B cell (primary cell): ENCODE data around the gene ANKRD33. TPM values are rescaled to one million over a fixed set of nuclear protein-coding genes. Genes with fewer than 3 reads are reported as not detected.

Experiments used
- ATAC-seq: fragments of 200-7000 bp; cut with Tn5 transposase; one replicate; pipeline ENCODE4 v1.10.0; 2021; ENCODE audit warnings: low read depth, mild to moderate bottlenecking, moderate number of reproducible peaks, moderate library complexity
- CTCF ChIA-PET: fragments of 350-600 bp; sonication (Branson Sonifier 250); formaldehyde crosslinking; loops from one replicate; lab custom pipeline; 2021; ENCODE audit warnings: antibody characterized with exemption, inconsistent platforms; lab: Charles Lee
- POLR2A ChIA-PET: fragments of 350-600 bp; sonication (Branson Sonifier 250); formaldehyde crosslinking; loops from one replicate; lab custom pipeline; 2021; ENCODE audit warnings: antibody characterized with exemption; lab: Charles Lee
- DNase-seq: peaks from one replicate; pipeline ENCODE4 v3.0.0; 2013
- H2AFZ ChIP-seq: 2 replicates; pipeline ENCODE4 v1.6.1; 2012; ENCODE audit warnings: mild to moderate bottlenecking, low read depth, low read length; ENCODE audit not compliant: insufficient read depth, poor library complexity, severe bottlenecking
- H3K27ac ChIP-seq, 2 donors: 1 replicate in 1 of 2; 2 replicates in 1 of 2; pipeline ENCODE4 v1.5.1; 2012 to 2013; ENCODE audit warnings: low read length in 2 of 2, mild to moderate bottlenecking in 2 of 2, moderate library complexity in 1 of 2
- H3K27me3 ChIP-seq, 4 experiments: fragments of 200-600 bp in 1 of 4; sonication (generic) in 1 of 4; replicated peaks in 1 of 4; 1 replicate in 2 of 4; 2 replicates in 2 of 4; pipeline versions ENCODE4 v1.6.1 to v1.7.0; 2013 to 2016; ENCODE audit warnings: low read length in 3 of 4, mild to moderate bottlenecking in 2 of 4, mixed read lengths in 1 of 4, moderate library complexity in 1 of 4; ENCODE audit not compliant: insufficient read depth in 4 of 4, control insufficient read depth in 3 of 4; ENCODE audit errors: control extremely low read depth in 1 of 4
- H3K36me3 ChIP-seq, 2 experiments: replicated peaks in 1 of 2; 1 replicate in 1 of 2; 2 replicates in 1 of 2; pipeline versions ENCODE4 v1.6.1 to v1.7.1; 2013; ENCODE audit warnings: low read length in 1 of 2; ENCODE audit not compliant: insufficient read depth in 2 of 2, control insufficient read depth in 1 of 2; ENCODE audit errors: control extremely low read depth in 1 of 2, extremely low read depth in 1 of 2
- H3K4me1 ChIP-seq, 2 donors: fragments of 200-600 bp in 1 of 2; sonication (generic) in 1 of 2; 1 replicate in 1 of 2; 2 replicates in 1 of 2; pipeline versions ENCODE4 v1.5.1 to v1.6.1; 2013 to 2017; ENCODE audit warnings: low read length in 2 of 2; ENCODE audit not compliant: control insufficient read depth in 2 of 2, insufficient read depth in 2 of 2
- H3K4me2 ChIP-seq: replicated peaks from 2 replicates; pipeline ENCODE3; 2012; ENCODE audit warnings: mild to moderate bottlenecking, low read depth, low read length; ENCODE audit not compliant: poor library complexity, severe bottlenecking
- H3K4me3 ChIP-seq, 5 experiments: fragments of 200-600 bp in 1 of 5; sonication (generic) in 1 of 5; 1 replicate in 3 of 5; 2 replicates in 2 of 5; pipeline versions ENCODE4 v1.5.1 to v1.7.0; 2011 to 2016; ENCODE audit warnings: low read length in 4 of 5, mild to moderate bottlenecking in 4 of 5, low read depth in 2 of 5, control low read depth in 1 of 5, moderate library complexity in 1 of 5; ENCODE audit not compliant: insufficient read depth in 1 of 5; ENCODE audit errors: control extremely low read depth in 1 of 5, extremely low read depth in 1 of 5
- H3K79me2 ChIP-seq: fragments of 200-600 bp; sonication (generic); one replicate; pipeline ENCODE4 v1.6.0; 2016; ENCODE audit warnings: low read length; ENCODE audit not compliant: control insufficient read depth, insufficient read depth
- H3K9ac ChIP-seq: fragments of 200-600 bp; sonication (generic); 2 replicates; pipeline ENCODE4 v1.6.1; 2017; ENCODE audit warnings: mild to moderate bottlenecking, low read length, moderate library complexity
- H3K9me3 ChIP-seq, 3 donors: one replicate each; pipeline versions ENCODE4 v1.6.1 to v1.7.1; 2013; ENCODE audit warnings: low read length in 2 of 3; ENCODE audit not compliant: control insufficient read depth in 2 of 3, insufficient read depth in 1 of 3; ENCODE audit errors: control extremely low read depth in 1 of 3
- H4K20me1 ChIP-seq: 2 replicates; pipeline ENCODE4 v1.6.0; 2012; ENCODE audit warnings: mild to moderate bottlenecking, low read length; ENCODE audit not compliant: insufficient read depth, control insufficient read depth, poor library complexity, severe bottlenecking
- H3K27ac Mint-ChIP-seq: one replicate; pipeline ENCODE4 v1.8.0; 2021; ENCODE audit warnings: mixed read lengths
- H3K27me3 Mint-ChIP-seq: one replicate; pipeline ENCODE4 v1.8.0; 2021; ENCODE audit warnings: mixed read lengths
- H3K4me1 Mint-ChIP-seq: one replicate; pipeline ENCODE4 v1.8.0; 2021; ENCODE audit warnings: mixed read lengths
- H3K4me3 Mint-ChIP-seq: one replicate; pipeline ENCODE4 v1.8.0; 2021; ENCODE audit warnings: mixed read lengths
- H3K9me3 Mint-ChIP-seq: one replicate; pipeline ENCODE4 v1.8.0; 2022; ENCODE audit warnings: mixed read lengths; ENCODE audit not compliant: insufficient read depth
- CTCF ChIP-seq: fragments of 200-600 bp; IDR thresholded peaks from one replicate; pipeline ENCODE4 v1.8.0; 2022; ENCODE audit warnings: antibody characterized with exemption, mild to moderate bottlenecking
- EZH2 ChIP-seq: IDR thresholded peaks from 2 replicates; pipeline ENCODE4 v1.6.1; 2012; ENCODE audit warnings: borderline replicate concordance, low read depth, mild to moderate bottlenecking, moderate library complexity, low read length; ENCODE audit not compliant: insufficient read depth, poor library complexity, severe bottlenecking
- WGBS: methylation state at CpG from one replicate; pipeline ENCODE4 v1.1.5; 2013; ENCODE audit warnings: missing lambda C conversion rate; ENCODE audit not compliant: insufficient coverage; 5-methylcytosine and 5-hydroxymethylcytosine counted together
- intact Hi-C: fragments of 100-400 bp; cut with micrococcal nuclease; formaldehyde crosslinking; loops from one replicate; pipeline ENCODE4 v1.10.0; 2022
- polyA plus RNA-seq: library from polyadenylated mRNA; depleted of rRNA; stranded (reverse); fragments of >200 nt; gene quantifications from 2 replicates; pipeline ENCODE4 v1.2.3, GENCODE V29; 2012
- total RNA-seq, 2 donors: library from RNA; stranded (reverse); fragments of 120-200 nt in 1 of 2; gene quantifications; 1 replicate in 1 of 2; 2 replicates in 1 of 2; pipeline versions ENCODE4 v1.2.3 to v1.2.4, GENCODE V29; 2013 to 2022

Gene ANKRD33
- total and polyA plus RNA-seq, 2 donors (not counting 1 experiment from before 2014, with no cell fraction given), result not detected

- no peak overlapping the region for H3K4me3 Mint-ChIP-seq
- Histone ChIP-seq H3K36me3 (no peaks in the 10 kb centered on the region), H3K4me1 (peaks cover 0 to 5% of the 10 kb centered on the region in 2 donors), H3K79me2 (no peaks in the 10 kb centered on the region), H3K27me3 (peaks cover 0 to 29% (median 5%) of the 10 kb centered on the region in 4 experiments), H4K20me1 (no peaks in the 10 kb centered on the region), H3K9ac (no peak overlapping the region), H3K9me3 (no peaks in the 10 kb centered on the region), H3K4me2 (no peak overlapping the region), H3K4me3 (no peak overlapping the region), H3K27ac (no peak overlapping the region), H2AFZ (no peak overlapping the region)
- CTCF ChIA-PET, result interaction anchor here (0.6 to 0.7 kb wide), 2 partner anchors 67 to 98 kb away, joined by 3 read pairs; no protein-coding TSS in a partner anchor
- H3K4me1 Mint-ChIP-seq, result no peaks in the 10 kb centered on the region
- POLR2A ChIA-PET, result no interaction called here
- peaks cover 45% of the 10 kb centered on the region for H3K27me3 Mint-ChIP-seq
- no peaks in the 10 kb centered on the region for H3K9me3 Mint-ChIP-seq
- intact Hi-C loops, result no loop called here
- no peak for DNase-seq
- no peak for ATAC-seq
- no peak overlapping the region for H3K27ac Mint-ChIP-seq
- TF ChIP-seq CTCF, result no peak
- TF ChIP-seq EZH2, result no peak
- 84% methylated on average over 19 of the region's 21 CpGs for WGBS
Observed at GRCh38 chr12:51855586-51856428, 32.1 kb upstream of the ANKRD33 start.

GRCh38 chr12:51860986-51861385, 26.9 kb upstream of the ANKRD33 start:
- Histone ChIP-seq H3K36me3 (no peaks in the 10 kb centered on the region), H3K9me3 (peaks cover 0 to 11% (median 0%) of the 10 kb centered on the region in 3 donors), H3K27me3 (peaks cover 0 to 47% (median 21%) of the 10 kb centered on the region in 4 experiments), H3K4me1 (peaks cover 16 to 18% of the 10 kb centered on the region in 2 donors), H3K79me2 (no peaks in the 10 kb centered on the region), H3K4me3 (no peak overlapping the region), H3K9ac (no peak overlapping the region), H4K20me1 (no peaks in the 10 kb centered on the region), H3K27ac (no peak overlapping the region), H3K4me2 (no peak overlapping the region), H2AFZ (no peak overlapping the region)
- DNase-seq (no peak), ATAC-seq (no peak)
- 67% methylated on average over 1 of the region's 3 CpGs for WGBS
- no peak overlapping the region for H3K27ac Mint-ChIP-seq
- no peaks in the 10 kb centered on the region for H3K9me3 Mint-ChIP-seq
- ChIA-PET CTCF (no interaction called here), POLR2A (no interaction called here)
- intact Hi-C loops, result no loop called here
- no peak overlapping the region for H3K4me3 Mint-ChIP-seq
- TF ChIP-seq EZH2, result no peak
- no peak for TF ChIP-seq CTCF
- peaks cover 11% of the 10 kb centered on the region for H3K4me1 Mint-ChIP-seq
- peaks cover 55% of the 10 kb centered on the region for H3K27me3 Mint-ChIP-seq
